ENCODE measurements around the gene LDHA.

LDHA gene

DNA sequence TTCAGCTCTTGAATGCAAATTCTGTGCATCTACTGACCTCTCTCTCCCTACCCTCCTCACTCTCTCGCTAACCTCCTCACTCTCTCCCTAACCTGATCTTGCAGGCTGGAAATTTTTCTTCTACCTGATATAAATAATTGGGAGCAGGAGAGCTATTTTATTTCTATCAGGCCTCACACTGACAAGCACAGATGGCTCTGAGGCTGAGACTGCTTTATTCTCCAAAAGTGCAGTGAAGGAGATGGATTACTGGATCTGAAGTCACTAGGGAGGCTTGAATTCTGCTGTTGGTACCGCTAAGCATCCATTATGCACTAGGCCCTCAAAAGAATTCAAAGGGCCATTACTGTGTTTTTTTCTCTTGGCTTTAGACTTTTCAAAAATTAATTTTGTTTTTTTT, 19.4 kb upstream of the LDHA start:
- H3K4me3 ChIP-seq (replicated peaks; ENCODE audit: low read depth, low read length), result no peak overlapping the region
- DNase-seq (ENCODE audit: low read depth), result no peak
- TF ChIP-seq, protein P1, sequence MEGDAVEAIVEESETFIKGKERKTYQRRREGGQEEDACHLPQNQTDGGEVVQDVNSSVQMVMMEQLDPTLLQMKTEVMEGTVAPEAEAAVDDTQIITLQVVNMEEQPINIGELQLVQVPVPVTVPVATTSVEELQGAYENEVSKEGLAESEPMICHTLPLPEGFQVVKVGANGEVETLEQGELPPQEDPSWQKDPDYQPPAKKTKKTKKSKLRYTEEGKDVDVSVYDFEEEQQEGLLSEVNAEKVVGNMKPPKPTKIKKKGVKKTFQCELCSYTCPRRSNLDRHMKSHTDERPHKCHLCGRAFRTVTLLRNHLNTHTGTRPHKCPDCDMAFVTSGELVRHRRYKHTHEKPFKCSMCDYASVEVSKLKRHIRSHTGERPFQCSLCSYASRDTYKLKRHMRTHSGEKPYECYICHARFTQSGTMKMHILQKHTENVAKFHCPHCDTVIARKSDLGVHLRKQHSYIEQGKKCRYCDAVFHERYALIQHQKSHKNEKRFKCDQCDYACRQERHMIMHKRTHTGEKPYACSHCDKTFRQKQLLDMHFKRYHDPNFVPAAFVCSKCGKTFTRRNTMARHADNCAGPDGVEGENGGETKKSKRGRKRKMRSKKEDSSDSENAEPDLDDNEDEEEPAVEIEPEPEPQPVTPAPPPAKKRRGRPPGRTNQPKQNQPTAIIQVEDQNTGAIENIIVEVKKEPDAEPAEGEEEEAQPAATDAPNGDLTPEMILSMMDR (IDR thresholded peaks at IDR 0.05; ENCODE audit: low read length, missing control alignments), result no peak

DNA sequence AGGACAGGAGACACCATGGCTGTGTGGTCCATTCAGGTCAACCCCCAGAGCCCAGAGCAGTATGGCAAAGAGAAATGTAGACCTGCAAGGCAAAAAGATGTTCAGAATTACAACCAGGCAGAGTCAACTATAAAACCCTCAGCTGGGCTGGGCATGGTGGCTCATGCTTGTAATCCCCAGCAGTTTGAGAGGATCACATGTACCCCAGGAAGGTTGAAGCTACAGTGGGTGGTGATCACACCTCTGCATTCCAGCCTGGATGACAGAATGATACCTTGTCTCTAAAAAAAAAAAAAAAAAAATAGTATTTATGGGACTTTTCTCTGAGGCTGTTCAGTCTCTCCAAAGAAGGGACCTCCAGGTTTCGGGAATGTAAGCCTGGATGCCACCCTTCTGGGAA, 18.4 kb upstream of the LDHA start:
- DNase-seq (ENCODE audit: low read depth), result no peak
- TF ChIP-seq, protein P1 (IDR thresholded peaks at IDR 0.05; ENCODE audit: low read length, missing control alignments), result no peak
- no peak overlapping the region for H3K4me3 ChIP-seq (replicated peaks; ENCODE audit: low read depth, low read length)

DNA sequence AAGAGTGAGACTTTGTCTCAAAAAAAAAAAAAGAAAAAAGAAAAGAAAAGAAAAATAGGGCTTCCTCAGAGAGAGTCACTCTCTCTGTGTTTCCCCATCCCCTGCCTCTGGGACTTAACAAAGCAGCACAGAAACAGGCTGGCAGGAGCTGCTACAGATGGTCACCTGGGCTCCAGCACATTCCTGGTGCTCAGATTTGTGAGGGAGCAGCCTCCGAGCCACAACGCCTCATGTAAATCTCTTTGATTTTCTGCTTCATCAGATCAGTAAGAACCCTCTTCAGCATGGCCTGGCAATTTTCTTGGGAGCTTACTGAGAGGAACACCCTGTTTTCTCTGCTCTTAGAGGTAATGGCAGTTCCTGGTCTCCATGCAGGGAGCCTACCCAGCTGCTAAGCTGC, 15.2 kb upstream of the LDHA start:
- TF ChIP-seq, protein P1 (IDR thresholded peaks at IDR 0.05; ENCODE audit: low read length, missing control alignments), result no peak
- H3K4me3 ChIP-seq (replicated peaks; ENCODE audit: low read depth, low read length), result no peak overlapping the region

DNA sequence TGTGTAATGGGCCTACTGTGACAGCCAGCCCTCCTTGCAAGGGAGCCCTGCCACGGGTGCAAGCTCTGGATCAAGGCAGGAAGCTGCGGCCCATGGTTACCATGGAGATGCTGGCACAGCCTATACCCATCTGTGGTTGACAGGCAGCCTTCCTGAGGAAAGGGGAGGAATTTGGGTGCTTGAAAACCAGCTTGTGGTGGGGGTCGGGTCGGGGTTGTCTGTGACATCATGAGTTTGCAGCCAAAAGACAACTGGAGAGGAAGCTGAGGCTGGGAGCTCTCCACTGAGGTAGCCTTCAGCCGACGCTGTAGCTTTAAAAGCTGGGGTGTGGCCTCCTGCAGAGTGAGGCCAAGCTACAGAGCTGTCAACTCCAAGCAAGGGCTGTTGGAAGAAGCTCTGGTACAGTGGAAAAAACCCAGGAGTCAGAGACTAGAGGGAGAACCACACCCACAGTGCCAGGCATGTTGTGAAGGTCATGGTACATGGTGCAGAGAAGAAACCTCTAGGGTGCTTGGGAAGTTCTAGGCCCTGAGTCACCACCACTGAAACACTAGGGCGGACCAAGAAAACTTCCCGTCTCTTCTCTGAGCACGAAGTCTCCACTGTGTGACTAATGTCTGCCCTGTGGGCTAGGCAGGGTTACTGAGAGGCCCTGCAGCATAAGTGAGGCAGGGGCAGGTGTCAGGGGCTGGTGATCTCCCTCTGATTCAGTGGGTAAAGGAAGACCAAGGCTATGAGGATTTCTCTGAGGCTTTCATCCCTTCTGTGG, 10.8 kb upstream of the LDHA start:
- H3K4me3 ChIP-seq (replicated peaks; ENCODE audit: low read depth, low read length), result peak overlapping the region; percentile 14
- TF ChIP-seq, protein P1 (IDR thresholded peaks at IDR 0.05; ENCODE audit: low read length, missing control alignments), result no peak
- DNase-seq (ENCODE audit: low read depth), result peak; percentile 96

More for the DNA sequence above, 15.2 kb upstream of the LDHA start:
- DNase-seq (ENCODE audit: low read depth), result no peak

DNA sequence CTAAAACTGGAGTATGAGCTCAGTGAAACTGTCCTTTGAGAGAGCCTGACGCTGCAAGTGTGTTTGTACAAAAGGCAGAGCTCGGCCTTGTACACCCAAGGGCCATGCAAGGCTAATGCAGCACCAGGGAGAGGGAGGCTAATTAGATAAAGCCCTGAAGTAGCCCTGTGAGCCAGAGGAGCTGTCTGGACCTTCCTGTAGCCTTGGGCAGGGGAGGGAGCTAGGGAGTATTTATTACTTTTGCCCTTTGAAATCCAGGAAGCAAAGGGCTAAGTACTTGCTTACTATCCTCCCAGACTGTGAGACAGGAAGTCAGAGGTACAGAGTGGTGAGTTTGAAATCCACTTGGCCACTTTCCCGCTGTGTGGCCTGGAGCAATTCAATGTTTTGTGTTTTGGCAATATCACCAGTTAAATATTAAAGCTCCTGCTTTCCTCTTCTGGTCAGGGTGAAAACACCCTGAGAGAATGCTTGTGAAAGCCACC, 10.2 kb upstream of the LDHA start:
- peak overlapping the region; percentile 14 for H3K4me3 ChIP-seq (replicated peaks; ENCODE audit: low read depth, low read length)
- peak; percentile 91 for DNase-seq (ENCODE audit: low read depth)
- TF ChIP-seq, protein P1 (IDR thresholded peaks at IDR 0.05; ENCODE audit: low read length, missing control alignments), result no peak

DNA sequence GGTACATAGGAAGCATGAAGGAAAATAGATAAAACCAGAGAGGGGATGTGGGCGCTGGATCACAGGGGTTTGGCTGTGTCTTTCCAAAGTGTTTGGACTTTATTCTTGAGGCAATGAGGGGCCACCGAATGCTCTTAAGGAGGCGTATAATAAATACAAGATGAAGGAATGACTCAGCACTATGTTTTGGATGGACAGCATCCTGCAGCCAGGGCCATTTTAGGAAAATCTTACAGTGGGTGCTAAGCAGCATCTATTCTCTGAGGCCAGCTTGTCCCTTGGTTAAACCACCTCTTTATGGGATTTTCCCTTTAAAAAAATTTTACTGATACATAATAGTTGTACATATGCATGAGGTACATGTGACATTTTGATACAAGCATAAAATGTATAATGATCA, 4.3 kb upstream of the LDHA start:
- DNase-seq (ENCODE audit: low read depth), result no peak
- TF ChIP-seq, protein P1 (IDR thresholded peaks at IDR 0.05; ENCODE audit: low read length, missing control alignments), result no peak
- H3K4me3 ChIP-seq (replicated peaks; ENCODE audit: low read depth, low read length), result no peak overlapping the region
